HEK293T (cell line): ENCODE results near the gene RDH12.

Source experiments
- BHLHE40 ChIP-seq: fragments of 450-650 bp; IDR thresholded peaks from 2 replicates; pipeline ENCODE4 v1.6.1; 2016; ENCODE audit warnings: mild to moderate bottlenecking, moderate library complexity, borderline replicate concordance
- TARDBP ChIP-seq: fragments of 450-650 bp; IDR thresholded peaks from 2 replicates; pipeline ENCODE4 v1.6.1; 2016

DNA sequence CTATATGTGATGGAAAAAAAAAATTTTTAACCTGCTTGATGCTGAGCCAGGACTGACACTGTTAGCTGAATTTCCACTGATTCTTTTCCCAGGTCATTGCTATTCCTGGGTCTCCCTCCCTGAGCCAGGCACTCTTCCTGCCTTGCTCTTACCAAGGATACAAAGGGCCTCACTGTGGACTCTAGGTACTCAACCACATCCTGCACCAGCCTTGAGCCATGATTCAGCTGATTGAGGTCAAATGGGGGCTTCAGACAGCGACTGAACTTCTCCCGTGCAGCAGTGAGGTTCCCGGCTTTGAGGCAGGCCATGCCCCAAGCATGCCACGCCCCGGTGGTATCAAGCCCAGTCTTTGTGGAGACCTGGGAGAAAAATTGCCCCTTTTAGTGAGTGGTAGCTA is 60.4 kb downstream of the RDH12 start:
- TF ChIP-seq BHLHE40: no peak
- TF ChIP-seq TARDBP: no peak
